ENCODE measurements around the gene DDX39A.
"Not testable (repeated sequence)": the region's sequence is repeated elsewhere in the genome, so short reads cannot be mapped to it uniquely, and the experiment has no call there.

Gene DDX39A

DNA sequence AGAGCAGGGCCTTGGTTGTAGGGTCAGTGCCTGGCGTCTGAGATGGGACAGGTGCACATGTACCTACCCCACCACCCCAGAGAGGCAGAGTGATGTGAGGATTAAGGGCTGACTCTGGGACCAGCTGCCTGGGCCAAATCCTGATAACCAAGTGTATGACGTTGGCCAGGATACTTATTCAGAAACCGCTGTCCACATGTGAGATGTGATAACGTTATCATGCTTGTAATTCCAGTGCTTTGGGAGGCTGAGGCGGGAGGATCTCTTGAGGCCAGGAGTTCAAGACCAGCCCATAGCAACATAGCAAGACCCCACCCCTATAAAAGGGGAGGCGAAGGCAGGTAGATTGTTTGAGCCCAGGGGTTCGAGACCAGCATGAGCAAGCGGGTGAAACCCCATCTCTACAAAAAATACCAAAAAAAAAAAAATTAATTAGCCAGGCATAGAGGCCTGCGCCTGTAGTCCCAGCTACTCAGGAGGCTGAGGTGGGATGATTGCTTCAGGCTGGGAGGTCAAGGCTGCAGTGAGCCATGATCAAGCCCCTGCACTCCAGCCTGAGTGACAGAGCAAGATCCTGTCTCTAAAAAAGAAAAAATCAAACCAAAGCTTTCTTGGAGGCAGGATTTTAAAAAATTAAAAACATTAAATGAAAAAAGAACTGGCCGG lies 27.9 kb downstream of the DDX39A start:
- no peak for DNase-seq (ENCODE audit: low read depth in 1 of 2, low spot score in 1 of 2)

DNA sequence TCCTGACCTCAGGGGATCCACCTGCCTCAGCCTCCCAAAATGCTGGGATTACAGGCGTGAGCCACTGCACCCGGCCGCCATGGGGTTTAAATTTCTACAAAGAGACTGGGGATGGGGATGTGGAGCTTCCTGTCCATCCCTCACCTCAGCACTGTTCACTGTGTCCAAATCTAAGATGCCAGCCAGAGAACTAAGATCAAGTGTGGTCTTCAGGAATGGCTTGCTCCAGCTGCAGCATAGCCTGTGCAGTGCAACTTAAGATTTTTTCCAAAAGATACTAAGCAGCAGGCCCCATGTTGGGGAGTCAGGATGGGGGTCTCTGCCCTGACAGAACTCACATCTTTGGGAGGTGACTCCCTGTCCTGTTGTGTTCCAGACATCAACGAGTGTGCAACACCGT lies 28.6 kb downstream of the DDX39A start:
- no peak for DNase-seq (ENCODE audit: low read depth in 1 of 2, low spot score in 1 of 2)

DNA sequence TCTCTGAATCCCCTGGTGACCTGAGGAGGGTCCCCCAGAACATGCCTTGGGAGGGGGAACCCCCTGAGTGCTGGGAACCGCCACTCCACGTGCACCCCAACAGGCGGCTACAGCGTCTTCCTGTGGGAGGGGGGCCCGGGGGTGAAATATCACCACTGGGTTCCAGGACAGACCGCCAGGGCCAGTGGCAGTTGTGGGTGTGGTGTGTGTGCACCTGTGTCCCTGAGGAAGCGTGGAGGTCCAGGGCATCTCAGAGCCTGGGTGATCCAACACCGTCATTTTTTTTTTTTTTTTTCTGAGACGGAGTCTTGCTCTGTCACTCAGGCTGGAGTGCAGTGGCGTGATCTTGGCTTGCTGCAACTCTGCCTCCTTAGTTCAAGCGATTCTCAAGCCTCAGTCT lies 33.6 kb downstream of the DDX39A start:
- DNase-seq (ENCODE audit: low read depth in 1 of 2, low spot score in 1 of 2): no peak

DNA sequence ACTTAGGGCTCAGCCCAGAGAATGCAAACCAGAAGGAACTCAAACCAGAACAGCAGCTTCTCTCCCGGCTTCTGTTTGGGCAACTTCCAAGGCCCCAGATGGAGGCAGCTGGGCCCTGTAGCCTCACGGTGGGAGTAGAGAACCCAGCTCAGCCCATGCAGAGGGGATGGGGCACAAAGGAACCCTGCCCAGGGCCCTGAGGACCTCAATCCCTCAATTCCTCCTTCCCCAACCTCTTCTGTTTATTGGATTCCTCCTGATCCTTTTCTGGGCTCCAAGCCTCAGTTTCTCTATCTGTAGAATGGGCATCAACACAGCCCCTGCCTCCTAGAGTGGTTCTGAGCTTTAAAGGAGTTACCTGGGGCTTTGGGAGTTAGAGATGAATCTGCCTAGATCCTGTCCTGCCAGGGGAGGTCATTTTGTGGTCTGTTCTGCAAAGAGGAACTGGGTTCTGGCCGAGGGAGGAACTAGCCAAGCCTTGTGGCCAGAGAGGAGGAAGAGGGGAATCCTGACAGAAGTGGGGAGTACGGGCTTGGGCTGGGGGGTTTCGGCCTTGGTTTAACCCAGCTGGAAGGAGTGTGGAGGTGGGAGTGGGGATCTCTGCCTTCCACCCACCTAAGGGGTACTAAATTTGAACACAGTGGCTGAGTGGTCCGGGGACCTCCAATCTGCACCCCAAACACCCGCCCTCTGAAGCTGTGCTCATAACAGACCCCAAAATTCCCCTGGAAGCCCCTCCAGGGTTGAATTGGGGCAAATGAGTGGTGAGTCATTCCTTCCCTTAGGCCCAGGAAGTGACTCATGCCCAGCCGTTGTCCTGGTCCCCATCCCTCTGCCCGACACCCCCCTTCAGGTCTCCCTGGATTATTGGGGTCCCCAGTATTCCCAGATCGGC lies 35.2 kb downstream of the DDX39A start:
- peak in 1 of 2 donors; percentile 61 for DNase-seq (ENCODE audit: low read depth in 1 of 2, low spot score in 1 of 2)

DNA sequence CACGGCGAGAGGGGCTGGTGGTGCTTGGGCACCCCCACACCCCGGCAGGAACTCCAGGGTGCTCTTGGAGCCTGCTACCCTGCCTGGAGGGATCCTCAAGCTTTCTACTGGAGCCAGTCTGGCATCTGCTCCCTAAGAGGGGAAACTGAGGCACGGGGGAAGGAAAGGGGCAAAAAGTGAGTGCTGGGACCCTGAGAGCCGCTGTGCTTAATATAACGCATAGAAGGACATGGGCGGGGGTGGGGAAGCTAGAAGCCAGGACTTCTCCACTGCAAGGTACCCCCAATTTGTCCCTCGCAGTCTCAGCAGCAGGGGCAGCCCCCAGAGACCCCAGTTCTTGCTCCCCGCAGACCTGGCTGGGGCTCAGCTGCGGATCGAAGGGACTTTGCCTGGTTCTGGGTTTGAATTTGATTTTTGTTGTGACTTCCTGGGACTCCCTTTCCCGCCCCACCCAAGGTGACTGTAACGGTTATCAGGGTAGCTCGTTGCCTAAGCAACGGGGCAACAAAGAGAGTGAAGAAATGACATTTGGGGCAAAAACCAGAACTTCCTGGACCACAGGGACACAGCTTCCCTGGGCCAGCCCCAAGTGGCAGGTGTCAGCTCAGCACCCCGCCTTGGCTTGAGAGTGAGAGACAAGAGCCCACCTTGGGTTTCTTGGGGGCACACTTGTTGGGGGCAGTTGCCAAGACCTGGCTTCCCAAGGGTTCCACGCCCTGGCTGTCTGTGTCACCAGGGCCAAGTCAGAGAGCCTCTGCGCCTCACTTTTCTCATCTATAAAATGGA lies 37.3 kb downstream of the DDX39A start:
- DNase-seq (ENCODE audit: low read depth in 1 of 2, low spot score in 1 of 2): peak in 1 of 2 donors; percentile 75

DNA sequence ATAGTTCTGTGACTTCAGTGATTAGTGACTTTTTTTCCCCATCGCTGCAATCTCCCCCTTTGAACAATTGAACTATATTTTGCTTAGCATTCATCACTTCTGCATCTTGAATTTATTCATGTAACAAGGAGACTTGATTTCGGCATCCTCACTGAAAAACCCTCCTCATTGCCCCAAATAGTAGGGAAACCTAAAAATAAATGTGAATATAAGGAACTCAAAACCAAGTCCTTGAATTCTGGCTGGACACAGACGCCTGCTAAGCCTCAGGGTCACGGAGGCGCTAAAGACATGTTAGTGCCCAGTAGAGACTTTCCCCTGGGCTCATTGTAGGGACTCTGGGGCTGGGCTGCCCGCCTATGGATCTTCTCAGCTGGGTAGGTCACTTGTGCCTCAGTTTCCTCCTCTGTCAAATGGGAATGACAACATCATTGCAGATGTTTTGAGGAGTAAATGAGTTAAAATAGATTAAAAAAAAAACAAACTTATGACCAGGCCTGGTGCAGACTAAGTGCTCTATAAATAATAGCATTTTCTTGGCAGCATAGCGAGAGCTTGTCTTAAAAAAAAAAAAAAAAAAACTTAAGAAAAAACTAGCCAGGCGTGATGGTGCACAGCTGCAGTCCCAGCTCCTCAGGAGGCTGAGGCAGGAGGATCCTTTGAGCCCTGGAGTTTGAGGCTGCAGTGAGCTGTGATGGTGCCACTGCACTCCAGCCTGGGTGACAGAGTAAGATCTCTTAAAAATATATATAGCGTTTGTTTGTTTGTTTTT lies 39.7 kb downstream of the DDX39A start:
- no peak for DNase-seq (ENCODE audit: low read depth in 1 of 2, low spot score in 1 of 2)

DNA sequence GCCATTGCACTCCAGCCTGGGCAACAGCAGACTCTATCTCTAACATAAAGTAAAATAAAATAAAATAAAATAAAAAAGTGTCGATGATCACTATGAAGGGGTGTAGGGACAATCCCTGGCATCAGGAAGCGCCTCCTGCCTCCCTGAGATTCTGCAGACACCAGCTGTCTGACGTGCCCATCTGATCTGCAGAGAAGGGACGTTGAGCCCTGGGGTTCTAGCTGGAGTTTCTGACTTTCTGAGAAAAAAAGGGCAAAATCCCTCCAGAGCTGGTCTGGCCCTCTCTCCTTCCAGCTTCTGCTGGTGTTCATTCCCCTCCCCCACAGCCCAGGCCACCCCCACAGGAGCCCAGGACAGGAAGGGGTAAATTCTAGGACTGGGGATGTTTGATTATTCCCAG lies 40.3 kb downstream of the DDX39A start:
- DNase-seq (ENCODE audit: low read depth in 1 of 2, low spot score in 1 of 2): no peak

DNA sequence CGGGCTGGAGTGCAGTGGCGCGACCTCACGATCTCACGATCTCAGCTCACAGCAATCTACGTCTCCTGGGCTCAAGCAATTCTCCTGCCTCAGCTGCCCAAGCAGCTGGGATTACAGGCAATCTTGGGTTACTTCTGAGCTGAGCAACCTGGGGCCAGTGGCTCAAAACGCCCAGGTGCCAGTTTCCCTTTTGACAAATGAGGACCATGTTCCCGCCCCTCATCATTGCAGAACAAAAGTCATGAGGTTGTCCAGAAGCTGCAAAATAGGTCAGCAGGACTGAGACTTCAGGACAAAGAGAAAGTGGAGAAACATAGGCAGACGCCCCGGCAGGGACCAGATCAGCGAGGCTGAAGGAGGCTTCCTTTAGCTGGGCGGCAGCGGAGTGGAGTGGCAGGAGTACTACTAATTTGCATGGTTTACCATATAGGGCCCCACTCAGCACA lies 41.2 kb downstream of the DDX39A start:
- DNase-seq (ENCODE audit: low read depth in 1 of 2, low spot score in 1 of 2): no peak

DNA sequence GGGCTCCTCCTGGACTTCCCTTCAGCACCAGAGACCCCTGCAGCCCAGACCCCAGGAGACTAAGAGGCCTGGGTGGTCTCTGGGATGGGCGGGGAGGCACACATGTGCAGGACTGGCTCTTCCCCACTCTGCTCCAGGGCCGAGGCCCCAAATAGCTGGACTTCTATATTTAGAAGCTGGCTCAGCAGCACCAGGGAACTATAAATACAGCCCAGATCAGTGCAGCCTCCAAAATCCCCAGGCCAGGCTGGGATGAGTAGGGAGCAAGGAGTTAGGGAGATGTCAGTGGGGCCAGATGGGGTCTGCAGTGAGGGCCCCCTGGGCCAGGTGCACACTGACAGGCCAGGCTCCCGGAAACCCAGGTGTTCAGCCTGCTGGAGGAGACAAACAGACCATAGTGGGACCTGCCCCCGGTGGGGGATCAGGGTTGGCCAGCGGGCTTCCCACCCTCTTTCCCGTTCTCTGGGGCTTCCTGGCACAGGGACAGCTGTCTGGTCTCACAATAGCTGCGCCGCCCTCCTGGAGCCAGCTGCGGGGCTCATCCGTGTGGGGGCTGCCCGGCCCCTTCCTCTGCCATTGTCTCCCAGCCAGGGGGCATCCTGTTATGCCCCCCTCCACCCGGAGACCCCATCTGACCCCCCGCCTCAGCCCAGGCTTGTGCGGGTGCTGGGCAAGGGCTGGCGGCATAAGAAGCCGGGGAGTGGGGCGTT lies 43.4 kb downstream of the DDX39A start:
- DNase-seq (ENCODE audit: low read depth in 1 of 2, low spot score in 1 of 2): no peak

DNA sequence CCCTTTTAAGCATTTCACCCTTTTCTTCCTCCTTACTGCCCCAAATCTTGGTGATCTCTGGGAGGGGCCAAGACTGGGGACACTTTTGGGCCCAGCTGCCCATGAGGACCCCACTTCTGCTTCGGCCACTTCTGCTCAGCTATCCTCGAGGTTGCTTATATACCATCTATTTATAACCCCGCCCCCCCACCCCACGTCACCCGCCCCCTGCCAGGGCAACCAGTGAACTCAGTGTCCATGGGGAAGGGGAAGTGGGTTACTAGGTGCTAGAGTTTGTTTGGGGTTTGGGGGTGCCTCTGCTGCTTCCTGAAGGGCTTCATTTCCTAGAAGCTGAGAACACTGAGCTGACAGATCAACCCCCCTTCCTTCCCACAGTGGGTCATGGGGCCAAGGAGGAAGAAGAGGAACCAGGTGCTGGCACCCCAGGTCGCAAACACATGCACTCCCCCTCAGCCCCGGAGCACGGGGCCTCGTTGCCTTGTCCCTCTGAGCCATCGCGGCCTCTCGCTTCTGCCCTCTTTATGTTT lies 44.0 kb downstream of the DDX39A start:
- DNase-seq (ENCODE audit: low read depth in 1 of 2, low spot score in 1 of 2): peak in 1 of 2 donors; percentile 44

DNA sequence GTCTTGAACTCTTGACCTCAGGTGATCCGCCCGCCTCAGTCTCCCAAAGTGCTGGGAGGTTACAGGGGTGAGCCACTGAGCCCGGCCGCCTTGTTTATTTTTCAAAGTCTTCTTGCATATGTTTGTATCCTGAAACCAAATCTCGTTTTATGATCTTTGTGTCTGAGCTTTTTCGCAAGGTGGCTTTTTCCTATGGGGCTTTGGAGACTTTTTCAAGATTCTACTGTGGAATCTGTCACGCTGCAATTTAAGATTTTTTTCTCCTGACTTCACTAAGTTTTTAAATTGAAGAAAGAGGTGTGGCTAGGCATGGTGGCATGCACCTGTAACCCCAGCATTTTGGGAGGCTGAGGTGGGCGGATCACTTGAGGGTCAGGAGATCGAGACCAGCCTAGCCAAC lies 44.8 kb downstream of the DDX39A start:
- not testable (repeated sequence) for DNase-seq (ENCODE audit: low read depth in 1 of 2, low spot score in 1 of 2)

DNA sequence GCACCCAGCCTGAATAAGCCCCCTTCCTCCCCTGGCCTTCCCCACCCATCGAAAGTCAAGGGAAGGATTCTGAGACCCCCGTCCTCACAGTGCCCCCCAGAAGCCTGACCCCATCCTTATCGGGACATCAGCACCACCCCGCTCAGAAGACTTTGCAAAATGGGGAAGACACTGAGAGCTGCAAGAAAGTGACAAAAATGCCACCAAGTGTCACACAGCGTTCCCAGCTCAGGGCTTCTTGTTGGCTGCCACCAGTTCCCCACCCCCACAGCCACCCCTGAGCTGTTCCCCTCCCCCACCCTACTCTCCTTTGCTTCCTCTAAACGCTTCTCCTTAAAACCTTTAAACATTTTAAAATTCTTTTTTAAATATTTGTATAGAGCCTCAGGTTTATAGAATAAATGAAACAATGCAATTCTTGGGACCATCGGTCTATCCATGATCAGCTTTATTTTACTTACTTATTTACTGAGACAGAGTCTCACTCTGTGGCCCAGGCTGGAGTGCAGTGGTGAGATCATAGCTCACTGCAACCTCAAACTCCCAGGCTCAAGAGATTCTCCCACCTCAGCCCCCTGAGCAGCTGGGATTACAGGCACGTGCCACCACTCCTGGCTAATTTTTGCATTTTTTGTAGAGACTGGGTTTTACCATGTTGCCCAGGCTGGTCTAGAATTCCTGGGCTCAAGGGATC lies 46.6 kb downstream of the DDX39A start:
- DNase-seq (ENCODE audit: low read depth in 1 of 2, low spot score in 1 of 2): not testable (repeated sequence)

DNA sequence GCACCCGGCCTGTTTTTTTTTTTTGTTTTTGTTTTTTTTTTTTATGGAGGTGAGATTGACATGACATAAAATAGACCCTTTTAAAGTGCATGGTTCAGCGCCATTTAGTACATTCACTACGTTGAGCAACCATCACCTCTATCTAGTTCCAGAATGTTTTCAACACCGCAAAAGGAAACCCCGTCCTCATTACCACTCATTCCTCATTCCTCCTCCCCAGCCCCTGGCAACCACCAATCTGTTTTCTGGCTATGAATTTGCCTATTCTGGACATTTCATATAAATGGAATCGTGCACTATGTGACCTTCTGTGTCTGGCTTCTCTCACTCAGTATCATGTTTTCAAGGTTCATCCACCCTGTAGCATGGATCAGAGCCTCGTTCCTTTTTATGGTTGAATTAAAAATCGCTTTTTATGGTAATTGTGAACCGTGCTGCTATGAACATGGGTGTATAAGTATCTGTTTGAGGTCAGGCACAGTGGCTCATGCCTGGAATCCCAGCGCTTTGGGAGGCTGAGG lies 47.8 kb downstream of the DDX39A start:
- no peak for DNase-seq (ENCODE audit: low read depth in 1 of 2, low spot score in 1 of 2)

DNA sequence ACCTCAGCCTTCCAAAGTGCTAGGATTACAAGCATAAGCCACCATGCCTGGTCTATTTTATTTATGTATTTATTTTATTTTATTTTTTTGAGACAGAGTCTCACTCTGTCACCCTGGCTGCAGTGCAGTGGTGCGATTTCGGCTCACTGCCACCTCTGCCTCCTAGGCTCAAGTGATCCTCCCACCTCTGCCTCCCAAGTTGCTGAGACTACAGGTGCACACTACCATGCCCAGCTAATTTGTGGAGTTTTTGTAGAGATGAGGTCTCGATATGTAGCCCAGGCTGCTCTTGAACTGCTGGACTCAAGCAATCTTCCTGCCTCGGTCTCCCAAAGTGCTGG lies 48.2 kb downstream of the DDX39A start:
- DNase-seq (ENCODE audit: low read depth in 1 of 2, low spot score in 1 of 2): no peak

DNA sequence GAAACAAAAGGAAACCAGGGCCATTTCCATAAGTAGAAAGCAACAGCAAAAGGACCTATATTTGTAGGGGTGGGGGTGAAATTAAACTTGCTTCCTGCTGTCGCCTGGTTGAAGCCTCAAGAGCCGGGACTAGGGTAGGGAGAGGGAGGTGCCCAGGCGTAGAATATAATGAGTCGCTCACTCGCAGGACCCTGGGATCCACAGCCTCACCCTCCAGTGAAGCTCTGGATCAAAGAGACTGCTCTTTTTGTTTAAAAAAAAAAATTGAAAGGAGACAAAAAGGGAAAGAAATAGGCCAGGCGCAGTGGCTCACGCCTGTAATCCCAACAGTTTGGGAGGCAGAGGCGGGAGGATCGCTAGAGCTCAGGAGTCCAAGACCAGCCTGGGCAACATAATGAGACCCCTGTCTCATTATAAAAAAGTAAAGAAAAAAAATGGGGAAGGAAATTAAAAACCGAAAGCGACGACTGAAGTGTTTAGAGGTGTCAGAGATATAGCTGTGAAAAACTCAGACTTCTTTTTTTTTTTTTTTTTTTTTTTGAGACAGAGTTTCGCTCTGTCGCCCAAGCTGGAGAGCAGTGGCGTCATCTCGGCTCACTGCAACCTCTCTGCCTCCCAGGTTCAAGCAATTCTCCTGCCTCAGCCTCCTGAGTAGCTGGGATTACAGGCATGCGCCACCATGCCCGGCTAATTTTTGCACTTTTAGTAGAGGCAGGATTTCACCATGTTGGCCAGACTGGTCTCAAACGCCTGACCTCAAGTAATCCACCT lies 48.8 kb downstream of the DDX39A start:
- DNase-seq (ENCODE audit: low read depth in 1 of 2, low spot score in 1 of 2): no peak

DNA sequence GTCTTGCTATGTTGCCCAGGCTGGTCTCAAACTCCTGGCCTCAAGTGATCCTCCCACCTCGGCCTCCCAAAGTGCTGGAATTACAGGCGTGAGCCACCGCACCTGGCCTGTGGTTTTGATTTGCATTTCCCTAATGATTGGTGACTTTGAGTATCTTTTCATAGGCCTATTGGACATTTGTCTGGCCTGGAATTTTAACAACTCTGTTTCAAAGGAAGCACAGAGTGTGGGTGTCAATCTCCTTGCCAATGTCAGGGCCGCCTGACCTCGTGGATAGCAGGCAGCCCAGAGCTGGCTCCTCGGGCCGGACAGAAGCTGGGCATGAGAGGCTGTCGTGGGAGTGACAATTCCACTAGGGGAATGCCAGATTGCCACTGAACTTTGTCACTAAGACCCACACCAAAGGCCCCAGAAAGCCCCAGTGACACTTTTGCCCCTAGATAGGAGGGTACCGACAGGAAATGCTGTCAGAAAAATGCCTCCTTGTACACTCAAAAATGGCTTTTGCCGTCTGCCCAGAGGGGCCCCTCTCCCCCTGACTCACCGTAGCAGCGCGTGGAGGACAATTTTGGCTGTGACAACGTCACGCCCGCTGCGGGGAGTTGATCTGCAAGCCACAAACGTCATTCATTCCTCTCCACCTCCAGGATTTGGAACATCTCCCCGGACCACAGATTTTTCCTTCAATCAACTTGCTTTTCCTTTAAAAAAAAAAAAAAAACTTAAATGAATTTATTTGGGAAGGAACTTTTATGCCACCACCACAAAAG lies 49.6 kb downstream of the DDX39A start:
- DNase-seq (ENCODE audit: low read depth in 1 of 2, low spot score in 1 of 2): peak; percentile 65 to 85

DNA sequence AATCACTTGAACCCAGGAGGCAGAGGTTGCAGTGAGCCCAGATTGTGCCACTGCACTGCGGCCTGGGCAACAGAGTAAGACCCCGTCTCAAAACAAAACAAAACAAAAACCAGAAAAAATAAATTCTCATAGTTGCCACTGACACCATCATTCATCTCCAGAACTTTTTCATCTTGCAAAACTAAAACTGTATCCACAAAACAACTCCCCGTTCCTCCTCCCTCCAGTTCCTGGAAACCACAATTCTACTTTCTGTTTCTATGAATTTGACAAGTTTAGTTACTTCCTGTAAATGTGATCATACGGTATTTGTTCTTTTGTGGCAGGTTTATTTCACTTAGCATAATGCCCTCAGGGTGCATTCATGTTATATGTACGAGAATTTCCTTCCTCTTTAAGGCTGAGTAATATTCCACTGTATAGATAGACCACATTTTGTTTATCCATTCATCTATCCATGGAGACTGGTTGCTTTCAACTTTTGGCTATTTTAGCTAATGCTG lies 51.1 kb downstream of the DDX39A start:
- no peak for DNase-seq (ENCODE audit: low read depth in 1 of 2, low spot score in 1 of 2)

DNA sequence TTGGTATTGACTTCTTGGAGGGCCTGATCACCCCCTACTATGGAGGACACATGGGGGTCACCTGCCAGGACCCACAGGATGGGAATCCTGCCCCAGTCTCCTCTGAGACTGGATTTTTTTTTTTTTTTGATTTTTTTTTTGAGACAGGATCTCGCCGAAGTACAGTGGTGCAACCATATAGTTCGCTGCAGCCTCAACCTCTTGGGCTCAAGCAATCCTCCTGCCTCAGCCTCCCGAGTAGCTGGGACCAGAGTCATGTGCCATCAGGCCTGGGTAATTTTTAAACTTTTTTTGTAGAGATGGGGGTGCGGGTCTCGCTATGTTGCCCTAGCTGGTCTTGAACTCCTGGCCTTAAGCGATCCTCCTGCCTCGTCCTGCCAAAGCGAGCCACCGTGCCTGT lies 52.1 kb downstream of the DDX39A start:
- no peak for DNase-seq (ENCODE audit: low read depth in 1 of 2, low spot score in 1 of 2)
